ENCODE results near the gene OTUD6A.
"Not testable (repeated sequence)": the region's sequence is repeated elsewhere in the genome, so short reads cannot be mapped to it uniquely, and the experiment has no call there.

Gene OTUD6A

DNA sequence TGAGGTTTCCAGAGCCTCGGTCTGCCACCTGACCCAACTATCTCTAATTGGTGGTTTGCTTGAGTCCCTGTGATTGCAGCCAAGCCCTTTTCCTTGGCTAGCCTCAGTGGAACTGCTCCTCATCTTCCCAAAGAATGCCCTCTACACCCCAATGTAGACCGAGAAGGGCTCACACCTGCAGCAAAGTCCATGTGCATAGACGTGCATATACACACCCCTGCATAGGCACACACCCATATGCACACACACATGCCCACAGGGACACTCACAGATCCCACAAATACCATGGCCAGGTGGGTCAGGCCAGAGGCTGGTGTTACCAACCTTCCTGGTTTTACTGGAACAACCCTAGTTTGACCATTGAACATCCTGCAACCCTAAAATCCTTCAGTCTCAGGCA is 12.9 kb upstream of the OTUD6A start:
- DNase-seq, result no peak

DNA sequence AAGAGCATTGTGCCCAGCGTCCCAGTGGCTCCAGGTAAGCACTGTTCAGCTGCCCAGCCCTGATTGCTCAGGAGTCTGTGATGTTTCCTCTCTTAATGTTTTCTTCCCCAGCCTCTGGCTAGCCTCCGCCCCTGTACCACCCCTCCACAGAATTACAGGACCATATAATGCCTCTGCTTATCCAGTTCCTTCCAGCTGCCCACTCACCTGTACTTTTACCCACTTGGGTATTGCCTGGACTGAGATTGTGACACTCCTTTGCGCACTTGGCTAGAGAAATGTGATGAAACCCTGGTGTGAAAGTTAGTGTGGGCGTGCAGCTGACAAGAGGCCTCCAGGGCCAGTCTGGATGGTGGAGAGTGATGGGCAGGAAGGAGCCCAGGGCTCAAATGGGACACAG is 12.3 kb upstream of the OTUD6A start, which contains the start of gene AWAT2:
AWAT2 (minus strand) TSS at position 14 of the 400 bp plus-strand sequence; CDS start at position 8, 6 bp downstream.
- DNase-seq, result no peak

DNA sequence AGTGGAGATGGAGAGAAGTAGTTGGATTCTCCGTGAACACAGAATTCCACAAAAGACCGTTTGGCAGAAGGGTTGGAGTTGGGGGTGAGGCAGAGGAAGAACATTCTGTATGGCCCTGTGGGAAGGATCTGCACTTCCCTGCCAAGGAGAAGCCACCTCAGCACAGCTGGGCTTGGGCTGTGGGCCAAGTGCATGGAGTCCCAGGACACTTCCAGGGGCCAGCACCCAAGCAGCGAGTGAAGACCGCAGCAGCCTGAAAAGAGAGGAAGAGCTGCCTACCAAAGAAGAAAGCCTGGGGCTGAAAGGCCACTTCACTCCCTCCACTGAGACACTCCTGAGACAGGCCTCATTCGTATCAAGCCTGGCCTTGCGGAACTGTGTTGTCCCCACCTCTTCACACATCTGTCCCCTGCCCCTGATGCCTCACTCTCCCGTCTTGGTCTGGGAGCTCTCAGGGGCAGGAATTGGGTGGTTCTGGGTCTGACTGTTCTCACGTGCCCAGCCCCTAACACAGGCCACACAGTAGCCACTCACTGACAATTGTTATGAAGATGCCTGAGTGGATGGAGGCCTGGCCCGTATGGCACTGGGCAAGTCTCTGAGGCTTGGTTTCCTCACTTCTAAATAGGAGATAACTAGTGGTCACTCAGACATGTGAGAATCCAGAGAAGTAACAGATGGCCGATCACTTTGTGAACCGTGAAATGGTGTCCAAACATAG is 9.2 kb upstream of the OTUD6A start:
- DNase-seq, result no peak

DNA sequence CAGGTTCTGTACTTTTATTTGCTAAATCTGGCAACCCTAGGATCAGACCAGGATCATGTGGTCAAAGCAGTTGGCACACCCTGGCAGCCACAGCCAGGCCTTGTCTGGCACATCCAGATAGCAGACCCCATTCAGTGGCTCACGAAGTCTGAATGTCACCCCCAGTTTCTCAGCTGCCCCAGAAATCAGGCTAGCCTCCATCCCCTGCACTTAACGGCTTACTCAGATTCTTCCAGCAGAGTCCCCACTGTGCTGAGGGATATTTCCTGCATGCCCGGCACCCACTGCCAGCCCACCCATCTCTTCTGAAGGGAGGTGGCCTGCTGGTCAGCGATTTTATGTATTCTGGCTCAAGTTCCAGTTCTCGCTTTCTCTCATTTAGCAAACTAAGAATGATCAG is 7.9 kb upstream of the OTUD6A start:
- DNase-seq, result no peak

DNA sequence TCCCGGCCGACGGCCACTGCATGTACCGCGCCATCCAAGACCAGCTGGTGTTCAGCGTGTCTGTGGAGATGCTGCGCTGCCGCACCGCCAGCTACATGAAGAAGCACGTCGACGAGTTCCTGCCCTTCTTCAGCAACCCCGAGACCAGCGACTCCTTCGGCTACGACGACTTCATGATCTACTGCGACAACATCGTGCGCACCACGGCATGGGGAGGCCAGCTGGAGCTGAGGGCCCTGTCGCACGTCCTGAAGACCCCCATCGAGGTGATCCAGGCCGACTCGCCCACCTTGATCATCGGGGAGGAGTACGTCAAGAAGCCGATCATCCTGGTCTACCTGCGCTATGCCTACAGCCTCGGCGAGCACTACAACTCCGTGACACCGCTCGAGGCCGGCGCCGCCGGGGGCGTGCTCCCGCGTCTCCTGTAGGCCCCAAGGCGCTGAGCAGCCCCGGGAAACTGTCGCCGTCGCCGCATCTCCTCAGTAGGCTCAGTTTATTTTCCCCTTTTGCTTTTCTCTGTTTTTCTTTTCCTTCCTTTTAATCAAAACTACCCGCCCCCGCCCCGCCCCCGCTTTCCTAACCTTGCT is 799 bp downstream of the OTUD6A start:
- DNase-seq, result no peak

DNA sequence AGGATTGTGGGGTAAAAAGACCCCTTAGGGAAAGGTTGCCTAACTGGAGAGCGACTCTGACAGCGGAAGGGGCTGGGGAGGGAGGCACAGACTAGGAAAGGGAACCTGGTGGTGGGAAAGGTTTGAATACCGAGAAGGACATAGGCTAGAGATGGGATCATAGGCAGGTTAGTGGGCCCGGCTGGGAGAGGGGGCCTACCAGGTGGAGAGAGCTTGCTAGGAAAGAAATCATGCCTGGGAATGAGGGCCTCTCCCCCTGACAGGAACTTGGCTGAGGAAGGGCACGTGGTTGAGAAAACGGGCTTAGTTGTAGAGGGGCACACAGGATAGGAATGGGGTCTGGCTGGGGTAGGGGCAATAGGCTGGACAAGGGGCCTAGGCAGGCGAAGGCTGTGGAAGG is 4.4 kb downstream of the OTUD6A start:
- DNase-seq, result no peak

DNA sequence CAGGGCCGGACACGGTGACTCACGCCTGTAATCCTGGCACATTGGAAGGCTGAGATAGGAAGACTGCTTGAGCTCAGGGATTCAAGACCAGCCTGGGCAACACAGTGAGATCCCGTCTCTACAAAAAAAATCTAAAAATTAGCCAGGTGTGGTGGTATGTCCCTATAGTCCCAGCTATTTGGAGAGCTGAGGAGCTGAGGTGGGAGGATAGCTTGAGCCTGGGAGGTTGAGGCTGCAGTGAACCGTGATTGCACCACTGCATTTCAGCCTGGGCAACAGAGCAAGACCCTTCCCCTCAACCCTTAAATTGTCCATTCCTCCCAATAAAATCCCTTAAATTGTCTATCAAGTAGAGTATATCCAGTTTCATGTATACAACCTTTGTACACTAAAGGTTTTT is 17.0 kb downstream of the OTUD6A start:
- no peak for DNase-seq

DNA sequence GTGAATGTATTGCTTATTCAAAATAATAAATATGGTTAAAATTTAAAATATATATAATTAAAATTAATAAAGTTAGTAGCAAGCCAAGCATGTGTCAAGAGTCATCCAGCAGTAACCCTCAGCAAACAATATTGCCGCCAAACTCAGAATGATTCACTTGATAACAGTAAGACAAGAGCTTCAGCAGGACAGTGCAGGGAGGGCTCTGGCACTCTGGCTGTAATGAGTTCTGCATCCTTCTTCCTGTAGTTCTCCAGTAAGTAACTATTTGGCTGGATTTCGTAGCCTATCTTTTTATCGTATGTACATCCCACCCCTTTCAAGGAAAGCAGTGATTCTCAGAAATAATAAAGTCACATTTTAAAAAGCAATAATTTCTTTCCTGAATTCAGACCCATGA is 17.6 kb downstream of the OTUD6A start:
- DNase-seq, result no peak

DNA sequence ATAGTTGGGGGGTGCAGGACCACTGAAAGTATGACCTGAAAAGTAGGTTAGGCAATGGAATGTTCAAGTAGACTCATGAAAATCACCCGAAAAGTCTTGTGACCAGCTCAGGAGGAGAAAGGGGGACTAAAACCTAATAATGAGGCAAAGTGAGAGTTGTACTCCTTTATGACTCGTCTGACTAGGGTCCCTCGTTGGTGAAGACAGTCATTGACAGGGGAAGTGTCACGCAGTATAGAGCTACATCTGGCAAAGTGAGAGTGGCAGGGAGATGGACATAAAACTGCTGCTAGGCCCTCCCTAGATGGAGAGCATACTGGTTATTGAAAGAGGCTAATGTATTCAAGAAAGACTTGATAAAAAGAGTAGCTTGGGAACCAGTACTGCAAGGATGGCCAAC is 20.5 kb downstream of the OTUD6A start:
- DNase-seq, result no peak

DNA sequence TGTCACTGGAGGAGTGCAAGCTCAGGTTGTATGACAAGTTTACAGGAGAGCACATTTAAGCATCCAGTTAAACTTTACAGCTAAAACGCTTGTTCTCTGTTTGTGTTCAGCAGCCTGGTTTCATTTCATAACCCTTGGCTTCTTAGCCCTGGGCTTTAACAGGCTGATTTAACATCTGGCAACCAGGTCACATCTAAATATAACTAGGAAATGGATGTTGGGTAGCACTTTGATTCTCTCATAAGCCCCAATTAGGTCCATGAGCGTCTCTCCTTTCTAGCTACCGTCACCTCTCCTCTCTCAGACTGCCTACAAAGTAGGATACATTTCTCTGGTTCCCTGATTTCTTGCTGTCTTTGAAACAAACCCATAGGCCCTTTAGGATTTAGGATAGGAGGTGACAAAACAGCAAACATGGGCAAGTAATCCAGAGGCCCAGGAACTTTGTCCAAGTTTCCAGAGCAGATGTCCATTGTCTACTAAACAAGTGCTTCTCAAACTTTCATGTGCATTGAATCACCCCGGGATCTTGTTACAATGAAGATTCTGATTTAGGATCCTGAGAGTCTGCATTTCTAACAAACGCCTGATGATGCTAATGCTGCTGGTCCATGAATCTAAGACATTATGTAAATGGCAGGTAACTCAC is 22.5 kb downstream of the OTUD6A start:
- no peak for DNase-seq

DNA sequence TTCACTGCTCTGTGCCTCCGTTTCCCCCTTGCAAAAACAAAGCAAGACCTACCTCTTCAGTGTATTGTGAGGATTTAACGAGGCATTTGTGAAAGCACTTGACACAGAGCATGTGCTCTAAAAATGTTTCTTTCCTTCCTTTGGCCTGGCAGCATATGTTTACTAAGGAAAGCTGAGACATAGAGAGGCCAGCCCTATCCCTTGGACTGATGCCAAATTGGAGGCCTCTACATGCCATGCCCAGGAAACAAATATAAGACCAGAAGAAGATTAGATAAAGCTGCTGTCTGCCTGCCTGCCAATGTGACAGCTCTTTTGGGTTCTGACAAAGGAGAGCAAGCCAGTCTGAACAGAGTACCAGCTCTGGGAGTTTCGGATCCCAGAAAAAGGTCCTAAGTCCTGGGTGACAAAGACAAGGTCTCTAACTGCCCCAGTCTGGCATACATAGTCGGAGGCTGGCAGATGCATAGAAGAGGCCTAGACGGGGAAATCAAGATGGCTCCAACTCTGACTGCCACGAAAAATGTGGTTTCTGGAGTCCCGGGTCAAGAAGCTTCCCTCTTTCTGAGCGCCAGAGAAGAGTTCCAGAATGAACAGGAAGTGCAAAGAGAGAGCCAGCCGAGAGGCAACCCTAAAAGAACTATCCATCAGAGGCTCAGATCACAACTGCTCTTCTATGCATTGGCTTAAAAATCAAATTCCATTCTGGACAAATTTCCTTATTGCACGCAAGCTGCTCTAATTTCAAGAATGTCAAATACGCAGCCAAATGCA is 25.8 kb downstream of the OTUD6A start:
- DNase-seq, result no peak

DNA sequence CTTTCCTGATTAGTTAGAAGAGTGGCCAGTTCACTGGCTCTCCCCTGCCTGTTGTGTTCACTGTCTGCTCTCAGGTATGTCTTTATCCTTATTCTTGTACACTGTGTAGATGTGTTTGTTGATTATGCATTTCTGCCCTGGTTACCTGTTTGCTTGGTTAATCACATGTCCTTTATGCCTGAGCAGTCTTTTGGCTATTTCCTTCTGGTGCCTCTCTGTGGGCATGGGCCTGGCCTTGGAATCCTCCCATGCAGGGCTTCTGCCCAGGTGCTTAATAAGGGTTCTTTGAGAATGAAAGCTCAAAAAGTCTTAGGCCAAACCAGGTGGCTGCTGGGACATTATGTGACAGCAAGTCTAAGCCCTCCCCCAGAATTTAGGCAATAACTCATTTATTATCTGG is 26.5 kb downstream of the OTUD6A start:
- DNase-seq, result no peak

DNA sequence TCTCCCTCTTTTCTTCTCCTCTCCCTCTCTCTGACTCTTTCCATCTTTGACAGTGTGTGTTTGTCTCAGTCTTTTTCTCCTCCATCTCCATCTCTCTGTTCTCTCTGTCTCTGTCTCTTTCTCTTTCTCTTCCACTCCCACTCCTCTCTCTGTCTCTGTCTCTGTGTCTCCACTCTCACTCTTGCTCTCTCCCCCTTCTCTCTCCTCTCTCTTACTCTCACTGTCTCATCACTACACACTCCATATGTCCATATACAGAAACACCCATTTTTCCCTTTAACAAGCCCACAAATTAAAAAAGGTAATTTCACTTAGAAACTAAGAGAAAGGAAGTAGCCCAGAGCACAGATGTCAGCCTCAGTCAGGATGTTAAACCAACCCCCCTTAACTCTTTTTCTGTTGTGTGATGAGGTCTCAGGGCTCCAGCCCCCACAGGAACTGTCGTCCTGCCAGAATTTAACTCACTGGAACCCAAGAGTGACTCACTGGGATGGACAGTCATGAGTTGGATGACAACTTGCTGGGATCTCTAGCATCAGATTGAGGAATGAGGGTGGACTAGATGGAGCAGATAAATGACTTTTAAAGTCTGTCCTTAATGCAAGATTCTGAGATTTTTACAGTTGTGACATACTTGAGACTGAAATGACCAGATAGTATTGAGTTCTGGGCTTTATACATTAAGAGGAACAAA is 27.5 kb downstream of the OTUD6A start:
- DNase-seq, result no peak

DNA sequence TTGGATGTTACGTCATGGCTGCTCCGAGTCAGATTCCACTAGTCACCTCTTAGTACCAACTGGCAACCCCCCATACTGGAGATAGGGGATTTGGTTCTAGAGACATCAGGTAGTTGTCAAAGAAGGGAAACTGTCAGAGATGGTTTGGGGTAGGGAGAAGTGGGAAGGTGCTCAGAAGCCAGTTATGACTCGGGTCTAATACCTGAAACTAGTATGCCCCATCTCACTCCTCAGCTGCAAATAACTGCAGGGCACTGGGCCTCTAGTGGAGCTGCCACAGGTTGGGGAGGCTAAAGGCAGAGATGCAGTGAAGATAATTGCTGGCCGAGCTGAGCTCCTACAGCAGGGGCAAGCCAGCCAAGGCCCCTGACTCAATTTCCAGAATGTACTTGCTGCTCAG is 30.0 kb downstream of the OTUD6A start:
- DNase-seq, result no peak

DNA sequence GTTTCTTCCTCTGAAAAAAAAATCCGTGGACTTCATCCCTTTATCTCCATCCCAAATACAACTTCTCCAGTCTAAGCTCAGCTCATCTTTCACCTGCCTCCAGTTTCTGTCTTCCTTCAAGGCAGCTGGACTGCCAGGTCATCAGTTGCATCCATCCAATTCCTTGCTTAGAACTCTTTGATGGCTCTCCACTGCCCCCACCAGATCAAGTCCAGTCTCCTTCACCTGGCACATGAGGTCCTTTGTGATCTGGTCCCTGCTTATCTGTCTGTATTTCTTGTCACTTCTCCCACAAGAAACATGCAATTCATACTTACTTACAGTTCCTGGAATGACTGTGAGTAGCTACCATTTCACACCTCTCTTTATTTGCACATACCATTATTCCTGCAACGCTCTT is 33.8 kb downstream of the OTUD6A start:
- DNase-seq, result no peak

DNA sequence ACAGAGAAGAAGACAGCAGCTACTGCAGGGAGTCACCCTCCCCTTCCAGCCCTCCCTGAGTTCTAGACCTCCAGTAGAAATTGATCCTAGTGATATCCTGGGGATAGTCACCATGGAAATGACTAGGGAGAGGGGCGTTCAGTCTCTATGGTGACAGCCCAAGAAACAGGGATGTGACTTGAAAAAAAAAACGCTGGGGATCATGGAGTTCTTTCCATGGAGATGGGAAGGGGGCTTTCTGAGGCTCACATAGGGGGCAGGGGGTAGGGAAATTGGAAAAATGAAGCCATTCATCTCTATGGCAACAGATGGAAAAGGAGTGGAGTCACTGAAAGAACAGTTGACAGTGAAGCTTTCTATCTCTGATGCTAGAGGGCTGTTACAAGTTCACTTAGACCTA is 43.0 kb downstream of the OTUD6A start:
- no peak for DNase-seq

DNA sequence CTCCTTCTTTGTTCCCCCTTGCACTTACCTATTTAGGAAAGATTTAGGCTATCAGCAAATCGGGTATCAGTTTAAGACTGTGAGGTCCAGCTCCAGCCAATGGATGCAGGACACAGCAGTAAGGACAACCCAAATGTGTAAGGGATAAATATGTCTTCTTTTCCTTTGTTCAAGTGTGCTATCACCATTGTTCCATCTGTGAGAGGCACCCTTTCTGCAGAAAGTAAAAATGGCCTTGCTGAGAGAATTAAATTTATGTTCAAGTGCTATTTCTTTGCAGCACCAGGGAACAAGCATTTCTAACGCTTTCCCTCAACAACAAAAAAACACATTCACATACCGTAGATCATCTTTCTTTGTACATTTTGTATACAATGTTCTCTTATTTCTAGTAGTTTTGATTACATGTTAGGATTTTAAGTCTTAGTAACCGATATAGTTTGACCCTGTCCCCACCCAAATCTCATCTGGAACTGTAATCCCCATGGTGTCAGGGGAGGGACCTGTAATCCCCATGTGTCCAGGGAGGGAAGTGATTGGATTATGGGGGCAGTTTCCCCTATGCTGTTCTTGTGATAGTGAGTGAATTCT is 49.3 kb downstream of the OTUD6A start:
- DNase-seq, result not testable (repeated sequence)
